ENCODE data around the gene NTM.
"Not testable (repeated sequence)": the region's sequence is repeated elsewhere in the genome, so short reads cannot be mapped to it uniquely, and the experiment has no call there.

NTM gene

GRCh38 chr11:132357811-132358572 lies 987.6 kb downstream of the NTM start:
- no peak for DNase-seq (ENCODE audit: low read depth)

- DNase-seq (ENCODE audit: low read depth) = no peak
Measured at GRCh38 chr11:132358573-132358953, 988.1 kb downstream of the NTM start.

DNA sequence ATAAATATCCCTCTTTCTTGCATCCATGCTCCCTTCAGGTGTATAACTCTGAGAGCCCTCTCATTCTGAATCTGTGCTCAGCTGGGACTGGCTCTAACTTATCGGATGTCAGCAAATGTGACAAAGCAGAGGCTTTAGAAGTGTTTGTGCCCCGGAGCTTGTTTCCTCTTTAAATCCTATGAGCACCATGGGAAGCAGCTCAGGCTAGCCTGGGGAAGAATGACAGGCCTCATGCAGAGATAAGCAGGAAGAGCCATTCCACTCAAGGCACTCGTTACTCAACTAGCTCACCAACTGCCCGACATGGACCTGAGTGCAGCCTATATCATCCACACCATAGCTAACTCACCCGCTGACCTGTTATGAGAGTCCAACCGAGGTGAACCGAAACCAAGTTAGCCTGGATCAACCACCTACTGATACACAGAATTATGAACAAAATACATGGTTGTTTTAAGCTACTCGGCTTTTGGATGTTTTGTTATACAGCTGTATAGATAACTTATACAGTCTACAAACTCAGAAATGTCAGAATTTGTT lies 990.7 kb downstream of the NTM start:
- DNase-seq (ENCODE audit: low read depth) = no peak

DNA sequence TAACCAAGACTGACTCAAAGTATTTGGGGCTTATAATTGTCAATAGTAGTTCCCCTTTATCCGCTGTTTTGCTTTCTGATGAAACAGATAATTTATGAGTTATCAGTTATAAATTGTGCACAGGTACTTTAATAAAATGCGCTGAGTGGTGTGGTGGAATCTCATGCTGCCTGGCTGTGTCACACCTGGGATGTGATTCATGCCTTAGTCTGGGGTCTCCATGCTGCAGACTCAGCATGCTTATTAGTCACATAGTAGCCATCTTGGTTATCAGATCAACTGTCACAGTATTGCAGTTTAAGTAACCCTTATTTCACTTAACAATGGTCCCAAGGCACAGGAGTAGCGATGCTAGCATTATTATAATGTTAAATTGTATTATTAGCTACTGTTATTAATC lies 995.2 kb downstream of the NTM start:
- no peak for DNase-seq (ENCODE audit: low read depth)

DNA sequence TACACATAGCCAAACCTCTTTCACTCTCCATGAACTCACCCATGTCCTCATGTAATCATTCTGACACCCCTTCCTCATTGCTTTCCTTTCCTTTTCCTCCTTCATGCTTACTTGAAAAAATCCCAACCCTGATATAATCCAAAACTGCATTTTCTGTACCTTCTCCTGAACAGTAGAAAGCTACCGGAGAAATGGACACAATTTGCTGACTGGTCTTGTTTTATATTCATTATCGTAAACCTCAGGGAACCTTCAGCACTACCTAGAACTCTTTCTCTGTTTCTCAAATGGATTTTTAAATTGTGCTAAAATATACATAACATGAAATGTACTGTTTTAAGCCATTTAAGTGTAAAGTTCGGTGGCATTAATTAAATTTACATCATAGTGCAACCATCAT lies 996.9 kb downstream of the NTM start:
- DNase-seq (ENCODE audit: low read depth) = no peak

GRCh38 chr11:132370114-132370513 lies 999.7 kb downstream of the NTM start:
- not testable (repeated sequence) for DNase-seq (ENCODE audit: low read depth)

GRCh38 chr11:132373405-132374143 lies 1003.2 kb downstream of the NTM start:
- no peak for DNase-seq (ENCODE audit: low read depth)

DNA sequence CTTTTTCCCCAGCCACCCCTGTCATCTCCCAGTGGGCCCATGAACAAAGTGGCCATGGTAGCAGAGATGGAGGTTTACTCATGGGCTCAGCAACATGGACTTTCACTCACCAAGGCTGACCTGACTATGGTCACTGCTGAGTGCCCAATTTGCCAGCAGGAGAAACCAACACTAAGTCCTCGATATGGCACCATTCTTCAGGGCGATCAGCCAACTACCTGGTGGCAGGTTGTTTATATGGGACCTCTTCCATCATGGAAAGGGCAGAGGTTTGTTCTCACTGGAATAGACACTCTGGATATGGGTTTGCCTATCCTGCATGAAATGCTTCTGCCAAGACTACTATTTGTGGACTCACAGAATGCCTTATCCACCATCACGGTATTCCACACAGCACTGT lies 1009.1 kb downstream of the NTM start:
- no peak for DNase-seq (ENCODE audit: low read depth)

Measured in GM04504 (cell line).